ENCODE measurements around the gene PCGF1. TPM values are rescaled to one million over a fixed set of nuclear protein-coding genes. Genes with fewer than 3 reads are reported as not detected.

Gene PCGF1
- total and polyA plus RNA-seq, 2 of the 4 experiments (the other 2 are of a cell fraction), result 23.4 to 31.4 TPM

DNA sequence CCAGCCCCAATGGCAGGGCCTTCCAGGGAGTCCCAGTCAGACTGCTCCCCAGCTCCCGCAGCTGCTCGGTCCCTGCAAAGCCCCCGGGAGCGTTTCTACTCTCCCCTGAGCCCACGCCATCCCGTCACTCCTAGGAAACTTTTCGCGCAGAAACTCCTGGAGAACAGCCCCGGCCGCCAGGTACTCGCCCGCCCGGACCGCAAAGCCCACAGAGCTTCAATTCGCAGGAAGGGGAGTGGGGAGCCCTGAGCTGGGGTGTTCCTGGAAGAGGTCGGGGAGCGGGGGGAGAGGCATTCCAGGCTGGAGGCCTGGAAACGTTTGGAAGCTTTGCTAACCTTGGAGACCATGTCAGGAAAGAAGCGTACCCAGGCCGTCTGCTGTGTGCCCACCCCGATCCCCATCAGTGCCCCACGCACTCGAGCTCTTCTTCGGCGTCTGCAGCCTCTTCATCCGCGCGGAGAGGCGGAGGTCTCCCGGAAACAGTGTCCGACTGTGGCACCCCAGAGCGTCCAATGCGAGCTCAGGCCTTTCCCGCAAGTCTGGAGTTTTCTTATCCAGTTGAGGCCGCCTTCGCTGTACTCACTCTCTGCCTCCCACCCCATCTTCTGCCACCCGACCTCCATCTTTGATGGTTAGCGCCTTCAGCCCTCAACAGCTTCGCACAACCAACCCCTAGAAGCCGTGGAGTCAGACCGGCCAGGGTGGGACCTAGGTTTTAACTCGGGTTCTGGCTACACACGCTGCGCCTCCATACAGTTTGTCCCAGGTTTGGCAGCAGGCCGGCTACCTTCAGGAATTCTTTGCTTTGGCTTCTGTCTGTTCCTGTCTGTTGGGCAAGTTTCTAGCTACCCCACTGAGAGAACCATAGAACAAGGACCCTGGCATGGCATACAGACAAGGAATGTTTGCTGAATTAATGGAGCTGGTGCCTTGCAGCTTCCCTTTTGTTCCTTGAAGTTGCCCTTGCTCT is 3.7 kb downstream of the PCGF1 start:
- peak overlapping the region; percentile 89 for H3K14ac ChIP-seq (replicated peaks; ENCODE audit: low read depth, low read length)
- ATAC-seq (ENCODE audit: low read depth) (no peak), DNase-seq (no peak)
- peak overlapping the region; percentile 97 for H2AFZ ChIP-seq (replicated peaks; ENCODE audit: low read length, poor library complexity)
- no peak overlapping the region for H3K56ac ChIP-seq (ENCODE audit: extremely low read depth, insufficient read depth, low read length)
- intact Hi-C loops (cut with micrococcal nuclease), result no loop called here
- peak overlapping the region; percentile 67 for H3K4me2 ChIP-seq (ENCODE audit: low read depth, low read length)
- POLR2A ChIA-PET (ENCODE audit: unreplicated experiment), result interaction anchor here (1.1 to 1.4 kb wide), 2 partner anchors 21 to 90 kb away, joined by 3 to 4 read pairs; partner anchors contain the start of genes CCDC142 and TTC31
- H3K18ac ChIP-seq (ENCODE audit: low read depth, low read length), result peak overlapping the region; percentile 41; the same call in 1 of the 2 replicates
- H4K91ac ChIP-seq (ENCODE audit: insufficient read depth, low read depth, low read length), result peak overlapping the region; percentile 81
- no peaks in the 10 kb centered on the region for H4K20me1 ChIP-seq (ENCODE audit: insufficient read depth, low read length)
- H2BK120ac ChIP-seq (ENCODE audit: low read depth, low read length), result peak overlapping the region; percentile 64
- peak overlapping the region; percentile 39 for H3K9ac ChIP-seq (ENCODE audit: low read depth, low read length)
- peaks cover 24% of the 10 kb centered on the region for H3K27me3 ChIP-seq (ENCODE audit: control insufficient read depth, insufficient read depth, low read length)
- peak overlapping the region; percentile 43 for H3K4me3 ChIP-seq (ENCODE audit: insufficient read depth, low read depth, low read length)
- H3K23ac ChIP-seq (ENCODE audit: low read depth, low read length), result peak overlapping the region; percentile 13; the same call in 1 of the 2 replicates
- CTCF ChIA-PET, result no interaction called here
- H3K36me3 ChIP-seq (ENCODE audit: control insufficient read depth, insufficient read depth, low read length), result peaks cover 16% of the 10 kb centered on the region
- peak overlapping the region; percentile 75 for H4K5ac ChIP-seq (ENCODE audit: low read depth, low read length)
- H3K4me1 ChIP-seq (ENCODE audit: control insufficient read depth, insufficient read depth, low read length), result peaks cover 21% of the 10 kb centered on the region
- H3K9me1 ChIP-seq (ENCODE audit: insufficient read depth, low read length), result peaks cover 9% of the 10 kb centered on the region
- WGBS, 2 experiments (ENCODE audit: extremely low coverage in 2 of 2, insufficient read length in 1 of 2), result 55% methylated on average over 28 of the region's 45 CpGs; no CpG with 5 or more reads in 1 of the 2 experiments
- peak overlapping the region; percentile 66 for H3K4ac ChIP-seq (ENCODE audit: low read depth, low read length)
- TF ChIP-seq CEBPB (IDR thresholded peaks at IDR 0.05; ENCODE audit: low read depth, low read length), result no peak
- TF ChIP-seq MXI1 (IDR thresholded peaks at IDR 0.05; ENCODE audit: borderline replicate concordance, low read depth, low read length), result no peak
- no peak for TF ChIP-seq POLR2A (IDR thresholded peaks at IDR 0.05; ENCODE audit: low read depth, low read length)
- no peak for TF ChIP-seq RCOR1 (IDR thresholded peaks at IDR 0.05; ENCODE audit: insufficient replicate concordance, low read length)
- TF ChIP-seq RFX5 (IDR thresholded peaks at IDR 0.05; ENCODE audit: low read depth, low read length), result no peak
- H3K27ac ChIP-seq (ENCODE audit: insufficient read depth, low read length), result peak overlapping the region; percentile 67
- H2BK20ac ChIP-seq (ENCODE audit: low read depth, low read length), result peak overlapping the region; percentile 6; the same call in 1 of the 2 replicates
- H4K8ac ChIP-seq (ENCODE audit: low read depth in 2 of 2, low read length in 2 of 2), result peak overlapping the region; percentile 91 to 94
- dilution Hi-C loops (cut with HindIII; ENCODE audit: low sequenced_read_pairs, unreplicated experiment), result no loop called here
- in situ Hi-C loops (cut with MboI; ENCODE audit: low sequenced_read_pairs), result no loop called here
- peak overlapping the region; percentile 85 for H2AK5ac ChIP-seq (ENCODE audit: low read depth, low read length)
- peaks cover 12 to 40% of the 10 kb centered on the region in 2 experiments for H3K79me1 ChIP-seq (ENCODE audit: low read depth in 1 of 2, low read length in 2 of 2)
- BruUV-seq (replicated peaks), result no TSS peak
- H2BK5ac ChIP-seq (ENCODE audit: low read depth, low read length, poor library complexity, severe bottlenecking), result peak overlapping the region; percentile 27
- H3K9me3 ChIP-seq (ENCODE audit: control insufficient read depth, insufficient read depth, low read length), result no peaks in the 10 kb centered on the region
- H2BK15ac ChIP-seq (ENCODE audit: low read depth, low read length), result peak overlapping the region; percentile 57; the same call in 1 of the 3 replicates
- peak overlapping the region; percentile 87 for H2AK9ac ChIP-seq (replicated peaks; ENCODE audit: low read depth, low read length, poor library complexity)
